ENCODE results near the gene ARID4A. TPM values are rescaled to one million over a fixed set of nuclear protein-coding genes. Genes with fewer than 3 reads are reported as not detected.
"Not testable (repeated sequence)": the region's sequence is repeated elsewhere in the genome, so short reads cannot be mapped to it uniquely, and the experiment has no call there.

The ARID4A gene
- 10 to 100 TPM in 3 of 4 donors, 1 to 10 TPM in 1; 9.9 to 19.3 (median 13.4) TPM for total RNA-seq

- no peaks in the 10 kb centered on the region for H3K9me3 ChIP-seq
- peak within 1 kb of the TSS; percentile 83 to 97 (median 88) for H3K4me3 ChIP-seq
- peaks cover 0 to 45% (median 5%) of the 10 kb centered on the region in 3 donors for H3K36me3 ChIP-seq
- peaks cover 4 to 60% (median 23%) of the 10 kb centered on the region in 3 donors for H3K4me1 ChIP-seq
- peak in 3 of 4 donors; percentile 90 to 96 (median 93) for TF ChIP-seq POLR2A (IDR thresholded peaks at IDR 0.05)
- TF ChIP-seq CTCF (IDR thresholded peaks at IDR 0.05), result no peak
- H3K27me3 ChIP-seq, result no peaks in the 10 kb centered on the region
- intact Hi-C loops (cut with DNase I), result no loop called here
- DNase-seq, result peak; percentile 94
- peak within 1 kb of the TSS; percentile 94 to 98 (median 96) for H3K27ac ChIP-seq
- 0% methylated on average over 9 to 22 of the region's 79 CpGs for WGBS, 2 donors
Observed at GRCh38 chr14:58298477-58299400, at the start of gene ARID4A. TSS of gene ARID4A (plus strand) at chr14:58298555. CDS start at chr14:58299855, 1,300 bp downstream.

DNA sequence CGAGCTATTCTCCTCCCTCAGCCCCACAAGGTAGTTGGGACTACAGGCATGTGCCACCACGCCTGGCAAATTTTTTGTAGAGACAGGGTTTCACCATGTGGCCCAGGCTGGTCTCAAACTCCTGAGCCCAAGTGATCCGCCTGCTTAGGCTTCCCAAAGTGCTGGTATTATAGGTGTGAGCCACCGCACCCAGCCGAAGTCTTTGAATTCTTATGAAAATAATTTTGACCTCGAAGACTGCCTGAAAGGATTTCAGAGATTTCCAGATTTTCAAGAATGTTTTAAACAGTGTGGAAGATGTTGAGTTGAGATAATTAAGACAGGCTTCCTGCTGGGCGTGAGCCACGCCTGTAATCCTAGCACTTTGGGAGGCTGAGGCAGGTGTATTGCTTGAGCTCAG, 48.7 kb upstream of the ARID4A start:
- H3K36me3 ChIP-seq, result peaks cover 3 to 72% (median 4%) of the 10 kb centered on the region in 3 donors
- peaks cover 5 to 29% (median 17%) of the 10 kb centered on the region in 3 donors for H3K4me1 ChIP-seq
- 92 to 95% methylated on average over 7 to 8 of the region's 8 CpGs for WGBS, 2 donors
- H3K9me3 ChIP-seq, result no peaks in the 10 kb centered on the region
- intact Hi-C loops (cut with DNase I), result no loop called here
- H3K27me3 ChIP-seq, result no peaks in the 10 kb centered on the region
- no peak for DNase-seq
- H3K4me3 ChIP-seq, result no peak overlapping the region
- H3K27ac ChIP-seq, result no peak overlapping the region
- TF ChIP-seq CTCF (IDR thresholded peaks at IDR 0.05) (no peak), POLR2A (IDR thresholded peaks at IDR 0.05) (no peak)

DNA sequence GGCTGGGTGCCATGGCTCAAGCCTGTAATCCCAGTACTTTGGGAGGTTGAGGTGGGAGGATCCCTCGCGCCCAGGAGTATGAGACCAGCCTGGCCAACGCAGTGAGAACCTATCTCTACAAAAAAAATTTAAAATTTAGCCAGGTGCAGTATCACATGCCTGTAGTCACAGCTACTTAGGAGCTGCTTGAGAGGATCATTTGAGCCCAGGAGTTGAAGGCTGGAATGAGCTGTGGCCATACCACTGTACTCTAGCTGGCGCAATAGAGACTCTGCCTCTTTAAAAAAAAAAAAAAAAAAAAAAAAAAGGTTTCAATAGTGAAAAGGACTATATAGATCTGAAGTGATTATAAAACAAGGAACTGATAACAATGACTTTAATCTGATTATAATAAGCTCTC, 40.2 kb upstream of the ARID4A start:
- 95 to 97% methylated on average over 4 of the region's 4 CpGs for WGBS, 2 donors
- Histone ChIP-seq H3K9me3 (no peaks in the 10 kb centered on the region), H3K27me3 (no peaks in the 10 kb centered on the region), H3K27ac (no peak overlapping the region), H3K4me3 (no peak overlapping the region), H3K4me1 (no peaks in the 10 kb centered on the region), H3K36me3 (peaks cover 22 to 100% (median 34%) of the 10 kb centered on the region in 3 donors)
- intact Hi-C loops (cut with DNase I), result no loop called here
- no peak for DNase-seq
- TF ChIP-seq CTCF (IDR thresholded peaks at IDR 0.05) (no peak), POLR2A (IDR thresholded peaks at IDR 0.05) (no peak)

DNA sequence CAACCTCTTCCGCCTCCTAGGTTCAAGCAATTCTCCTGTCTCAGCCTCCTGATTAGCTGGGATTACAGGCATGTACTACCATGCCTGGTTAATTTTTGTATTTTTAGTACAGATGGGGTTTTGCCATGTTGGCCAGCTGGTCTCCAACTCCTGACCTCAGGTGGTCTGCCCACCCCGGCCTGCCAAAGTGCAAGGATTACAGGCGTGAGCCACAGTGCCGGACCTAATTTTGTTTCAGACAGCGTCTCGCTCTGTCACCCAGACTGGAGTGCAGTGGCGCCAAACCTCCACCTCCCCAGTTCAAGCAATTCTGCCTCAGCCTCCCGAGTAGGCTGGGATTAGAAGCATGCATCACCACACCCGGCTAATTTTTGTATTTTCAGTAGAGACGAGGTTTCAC, 36.4 kb upstream of the ARID4A start:
- H3K27me3 ChIP-seq; DNase-seq; H3K9me3 ChIP-seq; H3K4me3 ChIP-seq; H3K4me1 ChIP-seq; H3K27ac ChIP-seq; intact Hi-C loops (cut with DNase I): not testable (repeated sequence)
- WGBS, 2 donors, result 90 to 96% methylated on average over 9 to 10 of the region's 10 CpGs
- H3K36me3 ChIP-seq, result peaks cover 25 to 100% (median 37%) of the 10 kb centered on the region in 3 donors

DNA sequence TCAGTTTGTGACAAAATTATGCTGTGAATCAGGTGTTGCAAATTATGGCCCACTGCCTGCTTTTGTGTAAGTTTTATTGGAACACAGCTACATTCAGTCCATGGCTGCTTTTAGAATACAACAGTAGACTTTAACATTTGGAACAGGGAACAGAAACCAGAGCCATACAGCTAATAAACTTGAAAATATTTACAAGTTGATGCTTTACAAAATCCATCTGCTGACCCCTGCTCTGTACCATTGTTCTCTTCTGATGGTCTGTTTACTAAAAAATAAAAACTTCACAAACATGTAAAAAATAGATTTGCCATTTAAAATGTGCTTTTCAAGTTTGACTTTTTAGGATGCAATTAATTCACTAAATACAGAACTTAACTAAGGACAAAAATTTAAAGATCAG, 33.0 kb upstream of the ARID4A start:
- Histone ChIP-seq H3K4me1 (no peaks in the 10 kb centered on the region), H3K4me3 (no peak overlapping the region), H3K27me3 (no peaks in the 10 kb centered on the region), H3K9me3 (no peaks in the 10 kb centered on the region), H3K36me3 (peaks cover 25 to 100% (median 40%) of the 10 kb centered on the region in 3 donors), H3K27ac (no peak overlapping the region)
- intact Hi-C loops (cut with DNase I), result no loop called here
- no peak for TF ChIP-seq CTCF (IDR thresholded peaks at IDR 0.05)
- no peak for TF ChIP-seq POLR2A (IDR thresholded peaks at IDR 0.05)
- no peak for DNase-seq
